ENCODE measurements around the gene FAM151A.

The FAM151A gene

DNA sequence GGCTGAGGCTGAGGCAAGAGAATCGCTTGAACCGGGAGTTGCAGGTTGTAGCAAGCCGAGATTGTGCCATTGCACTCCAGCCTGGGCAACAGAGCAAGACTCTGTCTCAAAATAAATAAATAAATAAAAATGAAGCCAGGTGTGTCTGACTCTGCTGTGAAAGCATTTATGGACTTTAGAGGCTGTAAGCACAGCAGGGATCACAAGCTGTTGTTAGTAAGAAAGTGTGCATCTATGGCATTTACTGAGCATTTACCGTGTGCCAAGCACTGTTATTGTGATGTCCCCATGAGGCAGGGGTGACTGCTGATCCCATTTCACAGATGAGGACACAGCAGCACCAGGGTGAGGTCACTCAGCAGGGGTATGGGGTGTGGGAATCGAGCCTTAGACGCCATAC is 20.1 kb downstream of the FAM151A start:
- no peak for DNase-seq

DNA sequence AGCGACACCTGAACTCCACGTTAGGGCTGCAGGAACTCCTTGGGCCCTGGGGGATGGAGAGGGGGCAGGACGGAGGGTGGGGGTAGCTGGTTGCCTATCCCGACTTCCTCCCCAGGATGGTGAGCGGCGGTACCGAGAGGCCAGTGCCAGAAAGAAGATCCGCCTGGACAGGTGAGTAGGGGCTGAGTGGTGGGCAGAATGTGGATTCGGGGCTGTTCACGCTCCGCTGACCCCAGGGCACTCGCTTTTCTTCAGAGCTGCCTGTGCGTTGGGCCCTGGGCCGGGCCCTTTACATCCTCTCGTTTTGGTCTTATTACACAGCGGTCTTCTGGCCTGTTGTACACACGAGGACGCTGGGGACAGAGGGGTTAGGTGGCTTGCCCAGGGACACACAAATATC is 20.8 kb downstream of the FAM151A start:
- no peak for DNase-seq

DNA sequence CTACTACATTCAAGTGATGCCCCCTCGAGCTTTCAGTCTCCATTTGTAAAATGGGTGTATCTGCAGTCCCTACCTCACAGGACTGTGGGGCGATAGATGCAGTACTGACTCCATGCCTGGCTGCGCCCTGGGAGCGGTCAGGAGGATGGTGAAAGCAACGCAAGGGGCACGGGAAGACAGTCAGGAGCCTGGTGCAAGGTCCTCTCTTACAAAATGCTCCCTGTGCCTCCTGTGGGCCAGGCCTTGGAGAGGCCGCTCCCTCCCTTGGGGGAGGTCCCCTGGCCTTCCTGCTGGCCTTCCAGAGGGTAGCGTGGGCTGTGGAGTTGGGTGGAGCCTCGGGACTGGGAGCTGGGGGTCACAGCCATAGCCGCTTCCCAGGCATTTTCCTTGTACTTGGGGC is 21.6 kb downstream of the FAM151A start:
- DNase-seq, result no peak

DNA sequence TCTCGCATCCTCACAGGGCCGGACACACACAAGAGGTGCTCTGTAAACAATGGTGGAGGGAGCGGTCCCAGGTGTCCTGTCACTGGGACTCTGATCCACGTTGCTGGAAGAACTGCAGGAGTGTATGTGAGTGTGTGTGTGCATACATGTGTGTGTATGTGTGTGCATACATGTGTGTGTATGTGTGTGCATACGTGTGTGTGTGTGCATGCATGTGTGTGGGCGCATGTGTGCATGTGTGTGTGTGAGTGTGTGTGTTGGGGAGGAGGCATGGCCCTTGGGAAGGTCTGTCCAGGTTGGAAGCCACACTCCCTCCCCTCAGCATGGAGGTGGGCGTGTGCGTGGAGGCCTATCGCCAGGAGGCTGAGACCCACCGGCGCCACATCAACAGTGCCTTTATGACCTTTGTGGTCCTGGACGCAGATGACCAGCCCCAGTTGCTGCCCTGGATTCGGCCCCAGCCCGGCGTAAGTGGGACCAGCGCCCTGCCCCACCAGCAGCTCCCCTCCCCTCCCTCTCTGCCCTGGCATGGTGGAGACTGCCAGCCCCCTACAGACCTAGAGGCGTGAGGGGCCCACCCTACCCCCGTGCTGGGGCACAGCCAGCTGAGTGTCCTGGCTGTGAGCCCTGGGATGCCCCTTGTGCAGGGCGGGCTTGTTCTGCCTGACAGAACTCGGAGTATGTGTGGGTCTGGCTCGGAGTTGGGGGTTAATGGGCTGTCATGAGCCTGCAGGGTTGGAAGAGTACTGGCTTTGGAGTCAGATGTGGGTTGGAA is 22.2 kb downstream of the FAM151A start:
- no peak for DNase-seq

DNA sequence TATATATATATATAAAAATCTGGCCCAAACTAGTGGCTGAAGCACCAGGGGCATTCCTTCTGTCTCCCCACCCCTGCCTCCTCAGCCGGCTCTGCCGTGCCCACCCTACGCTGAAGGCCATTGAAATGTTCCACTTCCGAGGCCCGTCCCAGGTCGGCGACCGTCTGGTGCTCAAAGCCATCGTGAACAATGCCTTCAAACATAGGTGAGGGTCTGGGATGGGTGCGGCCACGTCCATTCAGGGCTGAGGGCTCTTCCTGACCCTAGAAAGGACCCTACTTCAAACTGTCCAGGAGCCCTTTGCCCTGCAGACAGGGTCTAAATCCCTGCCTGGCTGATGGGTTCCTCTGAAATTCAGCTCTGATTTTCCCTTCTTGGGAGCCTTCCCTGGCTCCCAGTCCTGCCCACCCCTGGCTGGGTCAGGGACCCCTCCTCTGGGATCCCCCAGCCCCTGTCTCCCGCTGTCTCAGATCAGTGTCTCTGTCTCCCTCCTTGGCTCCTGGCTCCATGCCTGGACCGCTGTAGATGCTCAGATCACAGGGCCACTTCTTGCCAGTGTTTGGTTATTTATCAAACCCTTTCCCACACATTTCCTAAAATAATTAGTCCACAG is 24.0 kb downstream of the FAM151A start:
- DNase-seq, result no peak

DNA sequence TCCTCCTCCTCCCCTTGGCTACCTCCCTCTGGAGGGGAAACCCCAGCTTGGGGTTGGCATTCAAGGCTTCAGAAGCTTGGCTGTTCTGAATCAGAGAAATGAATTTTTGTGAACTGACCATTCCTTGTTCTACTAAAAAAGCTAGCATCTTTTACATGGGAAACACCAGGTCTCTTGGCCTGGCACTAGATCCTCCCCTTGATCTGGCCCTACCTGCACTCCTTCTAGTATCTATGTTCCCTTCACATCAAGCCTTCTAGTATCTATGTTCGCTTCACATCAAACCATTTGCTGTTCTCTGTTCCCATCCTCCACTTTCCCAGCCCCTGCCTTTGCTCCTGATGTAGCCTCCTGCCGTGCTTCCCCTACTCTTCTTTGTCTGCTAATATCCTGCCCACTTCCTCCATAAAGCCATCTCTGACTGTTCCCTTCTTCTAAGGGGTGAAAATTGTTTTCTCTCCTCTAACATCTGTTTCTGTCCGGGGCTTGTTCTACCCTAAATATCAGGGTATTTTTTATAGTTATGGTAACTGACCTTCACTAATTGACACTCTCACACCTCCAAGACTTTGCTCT is 25.8 kb downstream of the FAM151A start:
- no peak for DNase-seq

DNA sequence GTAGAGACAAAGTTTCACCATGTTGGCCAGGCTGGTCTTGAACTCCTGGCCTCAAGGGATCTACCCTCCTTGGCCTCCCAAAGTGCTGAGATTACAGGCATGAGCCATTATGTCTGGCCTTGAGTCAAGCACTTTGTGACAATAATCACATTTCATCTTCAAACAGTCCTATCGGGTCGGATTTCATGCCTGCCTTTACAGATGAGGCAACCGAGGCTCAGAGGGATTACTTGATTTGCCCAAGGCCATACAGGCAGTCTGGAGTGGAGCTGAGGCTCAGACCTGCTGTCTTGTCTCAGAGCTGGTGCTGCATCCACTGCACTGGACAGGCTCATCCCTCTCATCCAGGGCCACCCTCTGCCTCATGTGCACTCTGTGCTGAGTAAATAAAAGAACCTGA is 26.6 kb downstream of the FAM151A start:
- DNase-seq, result peak in 1 of 2 experiments; percentile 15

DNA sequence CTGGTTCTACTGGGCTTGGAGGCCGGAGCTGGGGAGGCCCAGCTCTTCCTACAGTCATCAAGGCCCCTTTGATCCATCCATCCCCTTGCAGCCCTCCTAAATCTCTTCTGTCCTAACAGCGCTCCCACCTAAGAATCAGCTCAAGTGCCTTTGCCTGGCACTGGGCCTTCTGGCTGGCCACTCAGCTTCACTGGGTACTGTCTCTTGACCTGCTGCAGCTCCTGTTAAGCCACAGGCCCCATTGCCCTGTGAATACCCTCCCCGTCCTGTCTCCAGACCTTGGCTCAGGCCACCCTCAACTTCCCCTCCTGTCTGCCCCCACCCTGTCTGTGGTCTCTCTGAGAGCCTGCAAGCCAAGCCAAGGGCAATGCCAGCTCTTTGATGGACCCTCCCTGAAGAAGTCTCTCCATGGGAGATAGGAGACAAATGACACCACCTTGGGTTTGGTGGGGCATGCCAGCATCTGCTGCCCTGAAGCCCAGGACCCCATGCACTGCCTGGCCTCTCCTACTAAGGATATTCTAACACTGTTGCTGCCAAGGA is 27.3 kb downstream of the FAM151A start:
- DNase-seq, result no peak

DNA sequence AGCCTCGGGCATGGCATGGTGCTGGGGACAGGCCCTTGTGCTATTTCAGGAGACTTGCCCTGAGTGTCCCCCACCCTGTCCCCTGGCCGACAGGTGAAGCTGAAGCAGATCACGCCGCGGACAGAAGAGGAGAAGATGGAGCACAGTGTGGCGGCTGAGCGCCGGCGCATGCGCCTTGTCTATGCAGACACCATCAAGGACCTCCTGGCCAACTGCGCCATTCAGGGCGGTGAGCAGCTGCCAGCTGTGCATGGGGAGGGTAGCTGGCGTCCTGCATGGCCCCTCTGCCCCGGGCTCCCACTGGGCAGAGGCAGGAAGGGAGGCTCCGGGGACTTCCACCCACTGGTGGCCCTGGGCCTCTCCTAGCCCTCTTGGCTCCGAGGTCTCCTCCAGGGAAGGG is 28.9 kb downstream of the FAM151A start:
- DNase-seq, result no peak

DNA sequence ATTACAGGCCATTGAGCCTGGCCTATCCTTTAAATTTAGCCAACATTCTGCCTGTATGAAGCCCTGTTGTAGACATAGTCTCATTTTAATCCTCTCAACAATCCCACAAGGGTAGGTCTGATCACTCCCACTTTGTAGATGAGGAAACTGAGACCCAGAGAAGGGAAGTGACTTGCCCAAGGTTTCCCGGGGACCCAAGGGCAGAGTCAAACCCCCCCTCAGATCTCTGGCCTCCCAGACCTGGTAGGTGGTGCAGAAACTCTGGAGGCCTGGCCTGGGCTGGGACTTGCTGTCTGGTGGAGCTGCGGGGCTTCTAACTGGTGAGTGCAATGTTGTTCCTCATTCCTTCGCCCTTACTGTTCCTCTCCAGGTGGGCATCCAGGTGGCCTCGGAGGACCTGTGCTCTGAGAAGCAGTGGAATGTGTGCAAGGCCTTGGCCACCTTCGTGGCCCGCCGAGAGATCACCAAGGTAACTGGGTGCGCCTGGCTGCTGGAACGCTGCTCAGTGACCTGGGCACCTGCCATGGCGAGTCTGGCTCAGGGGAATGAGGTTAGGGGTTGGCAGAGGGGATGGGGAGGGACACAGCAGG is 29.7 kb downstream of the FAM151A start:
- DNase-seq, result no peak

DNA sequence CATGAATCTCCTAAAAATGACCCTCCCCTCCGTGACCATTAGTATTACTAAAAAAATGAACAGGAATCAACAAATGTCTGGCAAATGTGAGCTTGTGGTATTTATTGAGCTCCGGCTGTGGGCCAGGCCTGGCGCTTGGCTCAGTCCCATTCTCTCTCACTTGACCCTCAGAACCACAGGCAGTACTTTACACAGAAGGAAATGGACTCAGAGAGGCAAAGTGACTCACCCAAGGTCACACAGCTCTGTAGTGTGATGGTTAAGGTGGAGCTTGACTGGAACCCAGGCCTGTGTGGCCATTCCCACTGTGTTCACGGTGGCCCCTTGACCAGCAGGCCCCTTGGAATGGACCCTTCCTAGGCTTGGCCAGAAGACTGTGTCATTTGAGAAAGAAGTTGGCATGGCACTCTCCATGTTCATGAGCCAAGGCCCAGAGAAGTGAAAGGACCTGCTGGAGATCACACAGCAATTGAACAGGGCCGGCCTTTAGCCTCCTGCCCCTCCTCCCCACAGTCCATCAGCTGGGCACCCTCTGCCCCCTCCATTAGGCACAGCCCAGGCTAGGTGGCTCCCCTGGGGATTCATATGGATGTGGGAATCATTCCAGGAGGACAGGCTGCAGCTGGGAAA is 32.1 kb downstream of the FAM151A start:
- DNase-seq, result no peak

DNA sequence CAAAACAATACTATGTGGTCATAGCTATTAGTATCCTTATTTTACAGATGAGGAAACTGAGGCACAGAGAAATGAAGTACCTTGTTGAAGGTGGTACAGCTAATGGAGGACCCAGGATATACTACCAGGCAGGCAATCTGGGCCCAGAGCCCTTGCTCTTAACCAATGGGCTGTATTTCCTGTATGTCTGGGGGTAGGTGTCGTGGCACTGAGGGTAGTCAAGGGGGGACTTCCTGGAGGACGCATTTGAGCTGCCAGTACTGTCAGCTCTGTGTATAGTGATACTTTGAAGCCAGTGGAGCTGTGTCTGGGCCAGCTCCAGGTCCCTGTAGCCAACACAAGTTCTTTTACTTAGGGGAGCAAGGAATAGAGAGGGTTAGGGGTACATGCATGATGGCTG is 34.9 kb downstream of the FAM151A start:
- DNase-seq, result no peak

DNA sequence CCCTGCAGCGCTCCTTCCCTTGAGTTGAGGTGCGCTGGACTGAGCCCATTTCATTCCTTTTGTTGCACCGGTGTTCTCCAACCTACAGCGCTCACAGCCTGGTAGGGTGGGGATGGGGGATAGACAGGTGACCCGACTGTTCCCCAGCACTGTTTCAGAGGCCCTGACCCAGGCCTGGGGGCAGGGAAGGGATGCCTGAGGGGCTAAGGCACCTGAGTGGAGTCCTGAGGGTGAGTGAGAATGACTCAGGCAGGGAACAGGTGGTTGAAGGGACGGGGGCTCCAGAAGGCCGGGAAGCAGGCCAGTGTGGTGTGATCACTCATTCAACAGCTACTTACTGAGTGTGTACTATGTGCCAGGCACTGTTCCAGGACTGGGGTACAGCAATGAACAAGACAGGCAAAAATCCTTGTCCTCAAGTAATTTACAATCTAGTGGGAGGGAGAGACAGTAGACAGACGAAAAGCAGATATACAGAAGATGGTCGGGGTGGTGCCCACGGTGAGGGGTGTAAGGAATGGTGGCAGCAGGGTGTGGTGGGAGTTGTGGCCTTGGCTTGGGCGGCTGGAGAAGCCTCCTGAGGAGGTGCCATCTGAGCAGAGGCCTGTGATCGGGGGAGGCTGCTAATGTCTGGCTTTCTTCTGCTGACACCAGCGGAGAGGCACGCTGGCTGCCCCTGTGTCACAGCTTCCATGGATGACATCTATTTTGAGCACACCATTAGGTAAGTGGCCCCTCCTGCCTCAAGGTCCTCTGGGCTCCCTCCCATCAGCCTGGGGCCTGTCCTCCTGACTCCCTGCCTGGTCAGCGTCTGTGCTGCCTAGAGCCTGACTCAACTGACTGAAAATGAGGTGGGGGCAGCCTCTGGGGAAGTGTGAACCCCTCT is 37.9 kb downstream of the FAM151A start:
- DNase-seq, result no peak

DNA sequence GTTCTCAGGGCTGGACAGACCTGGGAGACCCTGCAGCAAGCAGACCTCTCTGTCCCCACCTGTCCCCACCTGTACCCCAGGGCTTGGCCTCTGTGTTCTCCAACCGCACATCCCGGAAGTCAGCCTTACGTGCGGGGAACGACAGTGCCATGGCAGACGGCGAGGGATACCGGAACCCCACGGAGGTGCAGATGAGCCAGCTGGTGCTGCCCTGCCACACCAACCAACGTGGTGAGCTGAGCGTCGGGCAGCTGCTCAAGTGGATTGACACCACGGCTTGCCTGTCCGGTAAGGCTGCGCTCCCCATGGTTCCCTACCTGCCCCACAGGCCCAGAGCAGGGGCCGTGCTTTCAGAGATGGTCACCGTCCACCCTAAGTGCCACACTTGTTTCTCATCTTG is 38.8 kb downstream of the FAM151A start:
- DNase-seq, result peak in 1 of 2 experiments; percentile 53

DNA sequence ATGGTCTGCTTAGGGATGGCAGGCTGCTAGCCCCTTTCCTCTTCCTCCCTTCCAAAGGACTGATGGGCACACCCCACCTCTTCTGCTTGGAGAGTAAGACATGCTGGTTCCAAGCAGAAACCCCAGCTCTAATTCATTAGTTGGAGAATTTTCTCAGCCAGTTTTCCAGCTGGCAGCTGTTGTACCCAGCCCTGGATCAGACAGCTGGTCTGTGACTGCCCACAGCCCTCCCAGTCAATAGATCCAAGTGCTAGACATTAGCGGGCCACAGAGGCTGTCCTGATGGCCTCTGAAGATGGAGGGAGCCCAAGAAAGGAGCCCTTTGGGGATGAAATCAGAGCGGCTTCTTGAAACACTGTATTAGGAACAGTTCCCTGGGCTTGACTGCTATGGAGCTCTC is 39.5 kb downstream of the FAM151A start:
- DNase-seq, result peak; percentile 69 to 87

DNA sequence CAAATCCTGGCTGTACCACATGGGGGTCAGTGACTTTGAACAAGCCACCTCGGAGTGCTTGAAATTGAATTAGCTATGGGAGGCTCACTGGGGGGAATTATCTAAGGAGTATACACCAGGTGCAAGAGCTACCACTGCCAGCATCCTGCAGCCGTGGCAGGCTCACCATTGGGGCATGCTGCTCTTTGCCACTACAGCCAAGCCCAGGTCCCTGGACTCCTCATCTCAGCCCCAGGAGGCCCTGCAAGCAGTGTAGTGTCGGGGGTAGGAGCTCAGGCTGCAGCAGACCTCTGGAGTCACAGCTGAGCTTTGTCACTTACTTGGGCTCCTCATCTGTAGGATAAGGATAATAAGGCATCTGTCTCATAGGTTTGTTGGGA is 40.0 kb downstream of the FAM151A start:
- DNase-seq, result peak in 1 of 2 experiments; percentile 77

DNA sequence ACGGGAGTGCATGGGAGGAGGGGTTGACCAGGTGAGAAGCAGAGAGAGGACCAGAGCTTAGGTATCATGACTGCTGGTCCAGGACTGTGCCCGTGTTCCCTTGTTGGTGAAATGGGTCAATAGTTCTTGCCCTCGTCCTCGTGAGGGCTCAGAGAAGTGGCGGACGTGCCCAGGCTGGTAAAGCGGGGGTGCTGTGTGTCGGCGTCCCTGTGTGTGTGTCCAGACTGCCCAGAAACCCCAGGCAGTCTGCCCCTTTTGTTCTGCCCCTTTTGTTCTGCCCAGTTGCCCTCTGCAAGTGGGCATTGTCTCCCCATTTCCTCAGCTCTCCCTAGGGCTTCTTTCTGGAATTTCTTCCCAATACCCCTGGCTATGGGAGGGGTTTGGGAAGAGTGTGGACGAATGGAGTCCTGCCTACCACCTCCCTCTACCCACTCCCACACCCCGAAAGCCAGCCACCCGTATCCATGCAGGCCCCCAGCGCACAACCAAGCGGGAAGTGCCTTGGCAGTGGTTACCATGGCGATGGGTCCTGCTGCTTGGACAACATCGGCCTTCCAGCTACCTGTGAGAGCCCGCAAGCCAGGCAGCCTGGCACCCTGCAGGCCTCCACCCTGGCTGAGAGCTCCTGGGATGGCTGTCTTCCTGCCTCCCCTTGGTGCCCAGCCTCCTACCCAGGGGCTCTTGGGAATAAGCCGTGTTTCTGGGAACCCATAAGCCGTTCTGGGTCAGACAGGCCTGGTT is 40.6 kb downstream of the FAM151A start:
- peak in 1 of 2 experiments; percentile 38 for DNase-seq

DNA sequence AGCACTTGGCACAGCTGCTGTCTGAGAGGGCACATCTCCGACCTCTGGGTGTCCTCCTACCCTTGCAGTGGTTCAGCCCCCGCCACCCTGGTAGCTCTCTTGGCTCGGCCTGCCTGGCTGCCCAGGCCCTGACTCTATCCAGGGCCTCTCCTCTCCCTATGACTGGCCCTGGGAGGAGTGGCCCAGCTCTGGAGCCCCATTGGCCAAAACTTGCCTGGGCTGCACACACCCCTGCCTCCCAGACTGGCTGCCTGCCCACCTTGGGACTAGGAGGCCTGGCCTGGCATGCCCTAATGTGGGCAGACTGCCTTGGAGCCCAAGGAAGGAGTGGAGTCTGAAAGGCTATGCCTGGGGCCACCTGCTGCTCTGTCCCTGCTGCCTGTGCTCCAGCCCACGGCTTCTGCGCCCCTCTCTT is 41.7 kb downstream of the FAM151A start:
- no peak for DNase-seq

DNA sequence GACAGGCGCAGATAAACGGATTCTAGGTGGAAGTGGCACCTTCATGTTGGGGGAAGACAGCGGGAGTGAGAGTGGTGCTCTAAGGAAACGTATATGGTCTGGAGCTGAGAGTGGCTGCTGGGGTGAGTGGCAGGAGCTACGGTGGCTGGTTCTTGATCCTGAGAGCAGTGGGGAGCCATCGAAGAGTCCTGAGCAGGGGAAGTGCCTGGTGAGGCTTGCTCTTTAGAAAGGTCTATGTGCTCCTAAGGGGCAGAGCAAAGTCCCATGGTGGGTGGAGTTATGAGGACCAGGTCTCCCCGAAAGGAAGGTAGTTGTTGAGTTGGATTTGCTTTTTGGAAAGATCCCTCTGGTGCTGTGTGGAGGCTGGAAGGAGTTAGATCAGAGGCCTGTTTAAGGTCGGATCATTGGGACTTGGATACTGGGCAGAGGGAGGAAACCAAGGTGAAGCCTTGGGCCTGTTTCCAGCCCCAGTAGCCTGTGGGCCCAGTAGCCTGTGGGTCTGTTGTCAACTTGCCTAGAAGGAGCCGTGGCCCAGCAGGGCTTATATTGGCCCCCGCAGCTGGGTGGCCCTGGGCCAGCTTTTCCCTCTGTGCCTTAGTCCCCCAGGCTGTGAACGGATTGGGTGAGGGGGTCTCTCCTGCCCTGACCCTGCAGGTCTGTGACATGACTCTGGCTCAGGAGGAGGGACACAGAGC is 42.3 kb downstream of the FAM151A start:
- no peak for DNase-seq

DNA sequence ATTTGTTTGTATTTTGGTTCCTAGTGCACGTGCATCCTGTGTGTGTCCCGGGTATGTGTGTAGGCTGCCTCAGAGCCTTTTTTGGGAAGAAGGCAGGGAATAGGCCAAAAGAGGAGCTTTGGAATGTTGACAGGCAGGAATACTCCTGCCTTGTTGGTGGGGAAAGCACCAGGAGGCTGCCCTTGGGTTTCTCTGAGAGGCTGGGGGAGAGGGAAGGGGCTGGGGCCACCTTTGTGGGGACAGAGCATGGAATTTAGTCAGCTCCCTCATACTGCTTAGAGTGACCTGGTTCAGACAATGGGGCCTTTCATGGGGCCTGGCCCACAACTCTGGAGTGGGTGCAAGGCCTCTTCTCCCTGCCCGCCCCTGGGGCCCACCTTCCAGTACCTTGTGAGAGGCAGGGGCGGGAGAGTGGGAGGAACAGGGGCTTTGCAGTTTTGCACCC is 44.0 kb downstream of the FAM151A start:
- no peak for DNase-seq

DNA sequence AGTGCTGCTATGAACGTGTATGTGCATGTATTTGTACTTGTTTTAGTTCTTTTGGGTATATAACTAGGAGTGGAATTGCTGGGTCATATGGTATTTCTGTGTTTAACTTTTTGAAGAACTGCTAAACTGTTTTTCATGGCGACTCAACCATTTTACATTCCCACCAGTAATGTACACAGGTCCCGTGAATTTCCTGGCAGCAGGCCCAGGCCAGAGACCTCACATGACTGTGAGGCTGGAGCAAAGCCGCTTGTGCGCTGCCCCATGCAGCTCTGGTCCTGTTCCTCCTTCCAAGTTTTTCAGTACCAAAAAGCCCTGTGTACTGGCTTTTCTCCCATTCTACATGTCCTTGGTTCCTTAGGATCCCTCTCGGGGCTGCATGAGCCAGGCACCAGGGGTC is 45.7 kb downstream of the FAM151A start:
- DNase-seq, result no peak

Data from NCI-H524 (cell line).